PC-9 (cell line): ENCODE data around the gene PABPN1L.

Source experiments
- CTCF ChIP-seq: fragments of 200-600 bp; sonication (generic); conservative IDR thresholded peaks from 2 replicates; pipeline ENCODE4 v1.6.1; 2017; ENCODE audit warnings: mixed run types, antibody characterized with exemption, mild to moderate bottlenecking, moderate library complexity
- EZH2 ChIP-seq: fragments of 200-600 bp; sonication (generic); IDR thresholded peaks from 2 replicates; pipeline ENCODE4 v1.8.0; 2017; ENCODE audit warnings: antibody characterized with exemption, low read depth

DNA sequence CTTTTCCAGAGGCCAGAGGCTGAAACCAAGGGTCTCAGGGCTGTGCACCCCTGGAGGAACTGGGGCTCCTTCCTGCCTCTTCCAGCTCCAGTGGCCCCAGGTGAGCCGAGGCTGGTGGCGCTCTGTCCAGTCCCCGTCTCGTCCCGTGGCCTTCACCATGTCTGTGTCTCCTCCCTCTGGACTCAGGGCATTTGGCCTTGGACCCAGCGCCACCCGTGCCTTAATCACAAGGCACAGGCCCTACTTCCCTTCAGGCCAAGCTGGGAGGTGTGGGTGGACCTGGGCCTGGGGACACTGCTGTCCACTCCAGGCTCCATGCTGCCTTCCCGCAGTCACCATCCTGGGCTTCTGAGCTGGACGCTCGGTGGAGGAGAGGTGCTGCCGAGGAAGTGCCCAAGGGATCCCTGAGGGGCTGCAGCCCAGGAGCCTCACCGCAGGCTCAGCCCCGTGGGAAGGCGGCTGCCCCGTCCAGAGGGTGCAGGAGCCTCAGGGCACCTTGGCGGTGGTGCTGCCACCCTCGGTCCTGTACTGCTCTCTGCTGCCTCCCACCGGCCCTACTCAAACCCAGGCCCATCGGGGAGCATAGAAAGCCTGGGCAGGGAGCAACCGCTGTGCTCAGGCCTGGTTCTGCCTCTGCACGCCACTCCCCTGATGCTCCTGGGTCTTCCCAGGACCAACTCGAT is 45.2 kb downstream of the PABPN1L start:
- TF ChIP-seq CTCF: no peak
- no peak for TF ChIP-seq EZH2
